PC-9 (cell line): ENCODE measurements around the gene KCTD16. TPM values are rescaled to one million over a fixed set of nuclear protein-coding genes. Genes with fewer than 3 reads are reported as not detected.

ENCODE experiments used
- BruUV-seq: library from RNA; stranded (reverse); fragments of 400-500 nt; replicated peaks from 2 replicates; lab custom pipeline; 2021; lab: Mats Ljungman, UMichigan
- CTCF ChIA-PET: fragments of 300-600 bp; sonication (Branson Sonifier 250); formaldehyde crosslinking; loops from one replicate; lab custom pipeline; 2022; ENCODE audit warnings: antibody characterized with exemption; lab: Charles Lee
- POLR2A ChIA-PET: fragments of 300-600 bp; sonication (Branson Sonifier 250); formaldehyde crosslinking; loops from one replicate; lab custom pipeline; 2022; ENCODE audit warnings: antibody characterized with exemption; ENCODE audit not compliant: unreplicated experiment; lab: Charles Lee
- DNase-seq, 2 experiments: peaks; one replicate each; pipeline versions ENCODE4 v3.0.0 to v3.0.0-alpha.2; 2015 to 2022; ENCODE audit warnings: mixed read lengths in 1 of 2
- H2AFZ ChIP-seq: fragments of 200-600 bp; sonication (generic); 2 replicates; pipeline ENCODE4 v1.8.1; 2017; ENCODE audit warnings: antibody characterized with exemption
- H3F3A ChIP-seq: fragments of 200-600 bp; sonication (generic); 2 replicates; pipeline ENCODE4 v1.8.1; 2017; ENCODE audit warnings: antibody characterized with exemption, mild to moderate bottlenecking, low read depth; ENCODE audit not compliant: insufficient read depth
- H3K27ac ChIP-seq: fragments of 200-600 bp; sonication (generic); 2 replicates; pipeline ENCODE4 v1.6.1; 2016; ENCODE audit warnings: mixed run types
- H3K27me3 ChIP-seq: fragments of 200-600 bp; sonication (generic); 2 replicates; pipeline ENCODE4 v1.6.1; 2016; ENCODE audit warnings: low read depth, mixed run types; ENCODE audit not compliant: insufficient read depth
- H3K36me3 ChIP-seq: fragments of 200-600 bp; sonication (generic); 2 replicates; pipeline ENCODE4 v1.6.1; 2016; ENCODE audit warnings: low read depth, mixed run types
- H3K4me1 ChIP-seq: fragments of 200-600 bp; sonication (generic); replicated peaks from 2 replicates; pipeline ENCODE4 v1.6.1; 2016; ENCODE audit warnings: mixed run types; ENCODE audit not compliant: insufficient read depth
- H3K4me2 ChIP-seq: fragments of 200-600 bp; sonication (generic); 2 replicates; pipeline ENCODE4 v1.6.1; 2017; ENCODE audit warnings: mixed run types
- H3K4me3 ChIP-seq: fragments of 200-600 bp; sonication (generic); 2 replicates; pipeline ENCODE4 v1.6.1; 2016; ENCODE audit warnings: mixed run types
- H3K79me2 ChIP-seq: fragments of 200-600 bp; sonication (generic); 2 replicates; pipeline ENCODE4 v1.6.1; 2017; ENCODE audit warnings: low read depth, mixed run types
- H3K9me2 ChIP-seq: fragments of 200-600 bp; sonication (generic); 2 replicates; pipeline ENCODE4 v1.8.1; 2017; ENCODE audit warnings: mild to moderate bottlenecking; ENCODE audit not compliant: insufficient read depth
- H3K9me3 ChIP-seq: fragments of 200-600 bp; sonication (generic); 2 replicates; pipeline ENCODE4 v1.8.1; 2016; ENCODE audit warnings: low read depth; ENCODE audit not compliant: insufficient read depth
- H4K20me1 ChIP-seq: fragments of 200-600 bp; sonication (generic); 2 replicates; pipeline ENCODE4 v1.8.1; 2017; ENCODE audit not compliant: insufficient read depth
- CTCF ChIP-seq: fragments of 200-600 bp; sonication (generic); conservative IDR thresholded peaks from 2 replicates; pipeline ENCODE4 v1.6.1; 2017; ENCODE audit warnings: mixed run types, antibody characterized with exemption, mild to moderate bottlenecking, moderate library complexity
- EZH2 ChIP-seq: fragments of 200-600 bp; sonication (generic); IDR thresholded peaks from 2 replicates; pipeline ENCODE4 v1.8.0; 2017; ENCODE audit warnings: antibody characterized with exemption, low read depth
- intact Hi-C: fragments of 100-400 bp; cut with micrococcal nuclease; formaldehyde crosslinking; loops from one replicate; pipeline ENCODE4 v1.10.0; 2022; ENCODE audit not compliant: unreplicated experiment
- total RNA-seq: library from RNA; stranded (reverse); gene quantifications from 2 replicates; pipeline ENCODE4 v1.2.3, GENCODE V29; 2021

KCTD16 gene
- total RNA-seq, 1 experiment from 2014 or later, result 0.33 TPM

- BruUV-seq, result no TSS peak
- H3K36me3 ChIP-seq, result no peaks in the 10 kb centered on the region
- DNase-seq, result no peak
- CTCF ChIA-PET, result no interaction called here
- no peaks in the 10 kb centered on the region for H3K9me2 ChIP-seq
- H3K27me3 ChIP-seq, result 0 out of 2 replicates have a peak, but pooled peaks cover 4% of the 10 kb centered on the region
- H3K4me3 ChIP-seq, result no peak overlapping the region
- H3K27ac ChIP-seq, result no peak overlapping the region
- TF ChIP-seq EZH2 (no peak), CTCF (no peak)
- intact Hi-C loops, result no loop called here
- no peaks in the 10 kb centered on the region for H4K20me1 ChIP-seq
- no peak overlapping the region for H2AFZ ChIP-seq
- H3K4me2 ChIP-seq, result no peak overlapping the region
- POLR2A ChIA-PET, result no interaction called here
- no peaks in the 10 kb centered on the region for H3K4me1 ChIP-seq
- no peaks in the 10 kb centered on the region for H3K79me2 ChIP-seq
- H3K9me3 ChIP-seq, result no peaks in the 10 kb centered on the region
- no peaks in the 10 kb centered on the region for H3F3A ChIP-seq
These were observed 95.1 kb downstream of the KCTD16 start for GRCh38 chr5:144265643-144266247.

DNA sequence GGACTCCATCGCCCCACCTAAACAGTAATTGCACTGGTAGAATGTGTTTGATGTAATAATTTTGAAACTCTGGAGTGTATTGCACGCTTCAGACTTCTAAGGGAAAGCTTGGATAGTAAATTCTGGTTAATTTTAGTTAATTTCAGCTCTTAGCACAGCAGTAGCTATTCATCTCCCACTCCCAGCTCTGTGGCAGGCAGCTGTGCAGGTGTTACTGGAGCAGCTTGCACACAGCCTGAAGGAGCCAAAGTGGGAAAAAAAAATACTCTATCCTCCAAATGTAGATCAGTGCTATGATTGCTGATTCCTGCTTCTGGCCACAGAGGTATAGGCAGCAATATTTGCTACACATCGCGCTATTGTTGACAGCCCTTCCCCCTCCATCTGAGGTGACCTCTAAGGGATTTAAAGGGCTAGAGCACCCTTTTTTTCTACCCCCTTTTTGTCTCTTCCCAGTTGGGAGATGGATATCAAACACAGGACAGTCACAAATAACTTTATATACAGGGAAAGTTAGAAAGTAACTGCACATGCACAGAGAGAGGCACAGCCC lies 97.4 kb downstream of the KCTD16 start:
- ChIA-PET POLR2A (no interaction called here), CTCF (no interaction called here)
- H3K36me3 ChIP-seq, result no peaks in the 10 kb centered on the region
- H2AFZ ChIP-seq, result no peak overlapping the region
- H3K27me3 ChIP-seq, result 0 out of 2 replicates have a peak, but pooled peaks cover 4% of the 10 kb centered on the region
- no peaks in the 10 kb centered on the region for H4K20me1 ChIP-seq
- H3K4me1 ChIP-seq, result no peaks in the 10 kb centered on the region
- no peak for DNase-seq
- H3K27ac ChIP-seq, result no peak overlapping the region
- intact Hi-C loops, result no loop called here
- no peak overlapping the region for H3K4me3 ChIP-seq
- no TSS peak for BruUV-seq
- no peaks in the 10 kb centered on the region for H3K9me3 ChIP-seq
- H3K4me2 ChIP-seq, result no peak overlapping the region
- H3K79me2 ChIP-seq, result no peaks in the 10 kb centered on the region
- no peak for TF ChIP-seq CTCF
- no peak for TF ChIP-seq EZH2
- H3K9me2 ChIP-seq, result no peaks in the 10 kb centered on the region
- H3F3A ChIP-seq, result no peaks in the 10 kb centered on the region

DNA sequence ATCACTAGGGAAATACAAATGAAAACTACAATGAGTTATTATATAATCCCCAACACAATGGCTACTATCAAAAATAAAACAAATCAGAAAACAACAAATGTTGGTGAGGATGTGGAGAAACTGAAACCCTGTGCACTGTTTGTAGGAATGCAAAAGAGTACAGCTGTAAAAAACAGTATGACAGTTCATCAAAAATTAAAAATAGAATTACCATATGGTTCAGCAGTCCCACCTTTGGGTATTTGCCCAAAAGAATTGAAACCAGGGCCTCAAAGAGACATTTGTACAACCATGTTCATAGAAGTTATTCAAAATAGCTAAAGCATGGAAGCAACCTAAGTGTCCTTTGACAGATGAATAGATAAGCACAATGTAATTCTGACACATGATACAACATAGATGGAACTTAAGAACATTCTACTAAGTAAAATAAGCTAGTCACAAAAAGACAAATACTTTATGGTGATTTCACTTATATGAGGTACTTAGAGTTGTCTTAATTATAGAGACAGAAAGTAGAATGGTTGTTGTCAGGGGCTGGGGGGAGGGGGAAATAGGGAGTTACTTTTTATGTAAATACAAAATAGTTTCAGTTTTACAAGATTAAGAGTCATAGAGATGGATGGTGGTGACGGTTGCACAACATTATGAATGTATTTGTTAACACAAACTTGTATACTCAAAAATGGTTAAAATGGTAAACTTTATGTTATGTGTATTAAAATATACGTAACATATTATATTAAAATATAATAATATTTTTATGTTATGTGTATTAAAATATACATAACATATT lies 102.8 kb downstream of the KCTD16 start:
- Histone ChIP-seq H3K36me3 (no peaks in the 10 kb centered on the region), H3K27me3 (no peaks in the 10 kb centered on the region), H3K4me3 (no peak overlapping the region), H2AFZ (no peak overlapping the region), H4K20me1 (no peaks in the 10 kb centered on the region), H3K4me2 (no peak overlapping the region), H3K27ac (no peak overlapping the region), H3K9me3 (no peaks in the 10 kb centered on the region), H3K79me2 (no peaks in the 10 kb centered on the region), H3F3A (no peaks in the 10 kb centered on the region), H3K9me2 (no peaks in the 10 kb centered on the region), H3K4me1 (no peaks in the 10 kb centered on the region)
- POLR2A ChIA-PET, result no interaction called here
- TF ChIP-seq EZH2, result no peak
- no peak for TF ChIP-seq CTCF
- DNase-seq, result no peak
- CTCF ChIA-PET, result no interaction called here
- BruUV-seq, result no TSS peak
- intact Hi-C loops, result no loop called here
